Kasumi-1 (cell line): ENCODE results near the gene CCDC74A.
A peak's percentile ranks its signal among the peaks of the same experiment; 100 is the strongest.
"Not testable (repeated sequence)": the region's sequence is repeated elsewhere in the genome, so short reads cannot be mapped to it uniquely, and the experiment has no call there.

Experiments
- DNase-seq, 2 experiments: peaks; one replicate each; lab custom pipeline; 2025; lab: John Stamatoyannopoulos, UW

CCDC74A gene

GRCh38 chr2:131527131-131528001 is at the start of gene CCDC74A:
CCDC74A (plus strand) TSS chr2:131527888; CDS start chr2:131527971, 83 bp downstream.
- DNase-seq, result peak; percentile 19 to 21

DNA sequence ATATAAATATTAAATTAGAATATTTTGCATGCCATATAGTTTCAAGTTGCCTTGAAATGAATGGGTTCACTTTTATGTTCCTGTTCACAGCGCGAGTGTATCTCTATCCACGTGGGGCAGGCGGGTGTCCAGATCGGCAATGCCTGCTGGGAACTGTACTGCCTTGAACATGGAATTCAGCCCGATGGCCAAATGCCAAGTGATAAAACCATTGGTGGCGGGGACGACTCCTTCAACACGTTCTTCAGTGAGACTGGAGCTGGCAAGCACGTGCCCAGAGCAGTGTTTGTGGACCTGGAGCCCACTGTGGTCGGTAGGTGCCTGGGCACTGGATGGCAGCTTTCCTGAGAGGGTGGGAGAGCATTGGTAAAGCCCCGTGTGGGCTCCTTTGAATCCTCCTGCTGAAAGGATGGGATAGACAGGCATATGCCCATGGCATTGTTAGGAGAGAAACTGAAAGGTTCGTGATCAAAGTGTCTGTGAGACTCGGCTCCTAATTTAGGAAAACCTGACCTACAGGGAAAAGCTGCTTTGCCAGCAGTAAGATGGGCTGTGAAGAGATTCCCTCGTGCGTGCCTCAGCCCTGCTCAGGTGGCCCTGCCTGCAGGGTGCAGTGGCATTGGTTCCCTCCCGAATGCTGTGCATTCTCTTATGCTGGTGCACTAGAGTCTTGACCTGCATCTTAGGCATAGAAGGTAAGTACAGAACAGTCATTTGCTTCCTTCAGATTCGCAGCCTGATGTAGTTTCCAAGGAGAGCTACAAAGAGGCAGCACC is 49.4 kb upstream of the CCDC74A start:
- DNase-seq, result not testable (repeated sequence)

DNA sequence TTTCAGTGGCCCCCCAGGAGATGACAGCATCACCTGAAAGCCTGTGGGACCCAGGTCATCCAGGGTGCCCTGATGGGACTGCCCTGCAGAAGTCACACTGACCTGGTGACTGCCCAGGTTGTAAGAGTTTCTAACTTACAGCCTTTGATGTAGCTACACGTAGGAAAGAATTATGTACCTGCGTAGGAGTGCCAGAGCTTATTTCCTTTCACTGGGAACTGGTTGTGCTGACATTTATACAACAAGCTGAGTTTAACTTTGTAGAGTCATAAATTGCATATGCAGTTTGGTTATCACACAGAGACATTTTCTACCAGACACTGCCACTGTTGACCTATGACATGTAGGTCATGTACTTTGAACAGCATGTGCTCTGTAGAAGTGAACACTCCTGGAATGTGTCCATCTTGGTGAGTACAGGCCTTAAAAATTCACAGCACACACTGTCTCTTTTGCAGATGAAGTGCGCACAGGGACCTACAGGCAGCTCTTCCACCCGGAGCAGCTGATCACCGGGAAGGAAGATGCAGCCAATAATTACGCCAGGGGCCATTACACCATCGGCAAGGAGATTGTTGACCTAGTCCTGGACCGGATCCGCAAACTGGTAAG is 48.7 kb upstream of the CCDC74A start:
- not testable (repeated sequence) for DNase-seq

GRCh38 chr2:131480351-131480750 is 47.3 kb upstream of the CCDC74A start:
- not testable (repeated sequence) for DNase-seq

- not testable (repeated sequence) for DNase-seq
These were observed 45.1 kb upstream of the CCDC74A start for GRCh38 chr2:131482506-131483155.

- not testable (repeated sequence) for DNase-seq
These were observed 43.5 kb upstream of the CCDC74A start for GRCh38 chr2:131483981-131484820.

- DNase-seq, result not testable (repeated sequence)
These were observed 42.7 kb upstream of the CCDC74A start for GRCh38 chr2:131484906-131485460.

GRCh38 chr2:131486201-131486902 is 41.3 kb upstream of the CCDC74A start:
- DNase-seq, result not testable (repeated sequence)

DNA sequence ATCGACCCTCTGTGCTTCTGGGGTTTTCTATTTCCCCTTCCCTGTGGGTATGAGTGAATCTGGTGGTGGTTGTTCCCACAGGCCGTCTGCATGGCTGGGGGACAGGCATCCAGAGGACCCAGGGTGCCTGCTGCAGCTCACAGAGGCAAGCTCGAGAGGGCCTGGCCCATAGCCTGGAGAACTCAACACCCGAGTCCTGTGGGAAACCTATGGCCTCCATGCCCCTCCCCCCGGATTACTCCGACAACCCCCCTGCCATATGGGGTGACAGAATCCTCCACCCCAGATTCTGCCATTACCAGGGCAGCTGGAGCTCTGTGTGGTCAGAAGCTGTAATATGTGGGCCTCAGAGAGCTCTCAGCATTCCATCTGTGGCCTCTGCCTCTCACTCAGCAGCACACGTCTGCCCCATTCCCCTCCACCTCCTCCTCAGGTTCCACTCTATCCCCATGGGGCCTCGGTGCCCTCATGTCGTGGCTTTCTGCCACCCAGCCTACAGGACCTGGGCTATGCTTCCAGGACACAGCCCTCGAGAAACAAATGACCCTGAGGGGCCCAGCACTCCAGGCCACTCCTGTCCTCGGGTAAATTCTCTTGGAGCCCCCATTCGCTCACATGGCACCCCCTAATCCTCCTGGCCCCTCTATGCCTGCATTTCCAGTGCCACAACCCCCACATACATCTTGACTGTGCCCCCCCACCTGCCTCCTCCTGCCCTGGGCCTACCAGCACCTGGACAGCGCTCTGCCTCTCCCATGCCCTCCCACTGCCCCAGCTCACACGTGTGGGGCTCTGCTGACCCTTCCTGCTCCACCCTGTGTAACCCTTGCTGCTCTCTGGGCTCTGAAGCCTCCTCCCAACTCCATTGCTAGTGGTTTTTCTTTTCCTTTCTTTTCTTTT is 39.1 kb upstream of the CCDC74A start:
- DNase-seq, result no peak

- DNase-seq, result peak in 1 of 2 experiments; percentile 20
These were observed 36.8 kb upstream of the CCDC74A start for GRCh38 chr2:131490616-131491468.

- peak in 1 of 2 experiments; percentile 20 for DNase-seq
These were observed 36.2 kb upstream of the CCDC74A start for GRCh38 chr2:131491469-131491836.

GRCh38 chr2:131492015-131492417 is 35.7 kb upstream of the CCDC74A start, which contains the start of gene MZT2A:
MZT2A (minus strand) TSS chr2:131492397; CDS start chr2:131492376, 21 bp downstream.
- DNase-seq, result not testable (repeated sequence)

GRCh38 chr2:131492418-131493198 is 35.1 kb upstream of the CCDC74A start:
- peak; percentile 88 to 89 for DNase-seq

DNA sequence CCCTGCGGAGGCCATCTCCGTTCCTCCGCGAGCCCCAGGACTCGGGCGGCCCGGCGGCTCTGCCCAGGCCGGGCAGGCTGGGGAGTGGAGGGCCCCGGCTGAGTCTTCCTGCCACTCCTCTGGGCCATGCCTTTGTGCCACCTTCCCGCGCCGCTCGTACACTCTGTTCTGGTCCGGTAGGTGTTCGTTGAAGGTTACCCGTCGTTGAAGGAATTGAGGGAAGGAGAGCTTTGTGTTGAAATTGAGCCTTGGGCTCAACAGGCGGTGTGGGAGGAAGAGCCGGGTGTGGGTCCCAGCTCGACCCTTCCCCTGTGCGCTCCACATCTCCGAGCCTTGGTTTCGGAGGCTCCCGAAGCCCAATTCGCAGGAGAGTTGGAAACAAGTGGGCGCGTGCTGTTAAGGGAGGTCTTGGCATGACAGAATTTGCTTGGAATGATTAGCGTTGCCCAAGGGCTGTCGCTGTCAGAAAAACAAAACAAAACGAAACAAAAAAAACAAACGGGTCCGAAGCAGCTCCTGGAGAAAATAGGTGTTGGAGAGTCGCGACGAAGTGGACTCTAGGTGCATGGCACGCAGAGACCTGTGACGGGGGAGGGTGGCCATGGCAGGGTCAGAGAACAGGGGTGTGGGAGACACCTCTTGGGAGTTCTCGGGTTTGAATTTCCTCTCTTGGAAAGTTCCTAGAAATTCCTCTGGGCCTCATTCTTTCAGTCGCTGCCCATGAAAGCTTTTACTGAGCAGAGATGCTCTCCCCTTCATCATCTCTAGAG is 34.3 kb upstream of the CCDC74A start:
- DNase-seq, result peak in 1 of 2 experiments; percentile 22

DNA sequence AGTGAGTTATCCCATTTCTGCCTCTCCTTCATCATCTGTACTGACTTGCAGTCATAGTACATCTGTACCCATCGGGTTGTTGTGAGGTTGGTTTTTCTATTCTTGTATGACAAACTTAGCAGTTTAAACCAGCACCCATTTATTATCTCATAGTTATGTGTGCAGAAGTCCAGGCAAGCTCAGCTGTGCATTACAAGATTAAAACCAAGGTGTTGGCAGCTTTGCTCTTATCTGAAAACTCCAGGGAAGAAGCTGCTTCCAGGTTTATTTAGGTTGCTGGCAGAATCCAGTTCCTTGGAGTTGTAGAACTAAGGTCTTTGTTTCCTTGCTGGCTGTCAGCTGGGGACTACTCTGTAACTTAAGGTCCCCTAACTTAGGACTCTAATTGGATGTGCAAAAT is 32.2 kb upstream of the CCDC74A start:
- DNase-seq, result not testable (repeated sequence)

- not testable (repeated sequence) for DNase-seq
These were observed 29.2 kb upstream of the CCDC74A start for GRCh38 chr2:131498321-131498973.
